MV-4-11 (cell line): ENCODE data around the gene PTER.
A peak's percentile ranks its signal among the peaks of the same experiment; 100 is the strongest.

Experiments
- DNase-seq: peaks from one replicate; lab custom pipeline; 2025; lab: John Stamatoyannopoulos, UW

The PTER gene

GRCh38 chr10:16544591-16544990 is 107.8 kb downstream of the PTER start:
- no peak for DNase-seq

GRCh38 chr10:16545116-16545736 is 108.4 kb downstream of the PTER start:
- DNase-seq, result peak; percentile 30

GRCh38 chr10:16547973-16548372 is 111.2 kb downstream of the PTER start:
- no peak for DNase-seq

GRCh38 chr10:16559236-16559773 is 122.5 kb downstream of the PTER start:
- no peak for DNase-seq

- no peak for DNase-seq
These were observed 126.1 kb downstream of the PTER start for GRCh38 chr10:16562891-16563290.
